ENCODE data around the gene NFIB.

DNA sequence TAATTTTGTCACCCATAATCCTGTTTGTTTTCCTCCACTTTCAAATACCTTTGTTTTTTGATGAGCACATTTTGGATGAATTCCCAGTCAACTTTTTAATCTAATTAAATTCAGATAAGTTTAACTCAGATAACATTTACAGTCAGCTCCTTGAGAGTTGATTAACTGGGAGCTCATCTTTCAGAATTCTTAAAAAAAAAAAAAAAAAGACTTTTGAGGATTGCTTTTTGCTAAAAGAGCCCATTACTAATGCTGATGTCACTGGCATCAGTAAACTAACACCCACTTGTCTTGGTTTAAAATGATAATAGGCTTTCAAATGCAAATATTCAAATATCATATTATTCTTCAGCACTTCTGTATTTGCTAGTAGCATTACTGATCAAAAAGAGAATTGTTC is 47.1 kb upstream of the NFIB start:
- TF ChIP-seq POLR2AphosphoS5 (IDR thresholded peaks at IDR 0.05), result no peak
- TF ChIP-seq, protein P1, sequence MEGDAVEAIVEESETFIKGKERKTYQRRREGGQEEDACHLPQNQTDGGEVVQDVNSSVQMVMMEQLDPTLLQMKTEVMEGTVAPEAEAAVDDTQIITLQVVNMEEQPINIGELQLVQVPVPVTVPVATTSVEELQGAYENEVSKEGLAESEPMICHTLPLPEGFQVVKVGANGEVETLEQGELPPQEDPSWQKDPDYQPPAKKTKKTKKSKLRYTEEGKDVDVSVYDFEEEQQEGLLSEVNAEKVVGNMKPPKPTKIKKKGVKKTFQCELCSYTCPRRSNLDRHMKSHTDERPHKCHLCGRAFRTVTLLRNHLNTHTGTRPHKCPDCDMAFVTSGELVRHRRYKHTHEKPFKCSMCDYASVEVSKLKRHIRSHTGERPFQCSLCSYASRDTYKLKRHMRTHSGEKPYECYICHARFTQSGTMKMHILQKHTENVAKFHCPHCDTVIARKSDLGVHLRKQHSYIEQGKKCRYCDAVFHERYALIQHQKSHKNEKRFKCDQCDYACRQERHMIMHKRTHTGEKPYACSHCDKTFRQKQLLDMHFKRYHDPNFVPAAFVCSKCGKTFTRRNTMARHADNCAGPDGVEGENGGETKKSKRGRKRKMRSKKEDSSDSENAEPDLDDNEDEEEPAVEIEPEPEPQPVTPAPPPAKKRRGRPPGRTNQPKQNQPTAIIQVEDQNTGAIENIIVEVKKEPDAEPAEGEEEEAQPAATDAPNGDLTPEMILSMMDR (IDR thresholded peaks at IDR 0.05), result no peak
- TF ChIP-seq POLR2A (IDR thresholded peaks at IDR 0.05), result no peak

Measured in stomach (tissue), 4 donors.